Measurements from ENCODE around the gene AP2A2. TPM values are rescaled to one million over a fixed set of nuclear protein-coding genes. Genes with fewer than 3 reads are reported as not detected.
"Not testable (repeated sequence)": the region's sequence is repeated elsewhere in the genome, so short reads cannot be mapped to it uniquely, and the experiment has no call there.

The AP2A2 gene
- polyA plus RNA-seq, 1 donor from 2014 or later, result 7.1 TPM

DNA sequence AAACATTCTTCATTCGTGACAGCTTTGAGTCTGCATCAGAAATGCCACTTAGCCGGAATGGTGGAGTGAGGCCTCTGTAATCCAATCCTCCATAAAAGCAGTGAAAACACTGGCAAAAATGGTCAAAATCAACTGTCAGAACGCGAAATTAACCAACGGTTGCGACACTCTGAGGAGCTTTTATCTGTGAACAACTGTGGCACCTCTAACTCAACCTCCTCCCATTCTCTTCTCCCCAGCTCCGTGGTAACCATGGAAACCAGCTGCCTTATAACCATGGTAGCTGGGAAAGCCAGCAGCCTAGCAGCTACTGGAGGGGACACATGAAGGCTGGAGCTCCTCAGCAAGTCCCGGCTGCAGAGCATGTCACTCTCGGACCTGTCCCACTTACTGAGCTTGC lies 20.3 kb downstream of the AP2A2 start:
- peaks cover 2 to 4% (median 4%) of the 10 kb centered on the region in 3 donors for H3K9me3 Mint-ChIP-seq
- peaks cover 3 to 12% (median 11%) of the 10 kb centered on the region in 3 donors for H3K4me1 Mint-ChIP-seq
- H3K27ac Mint-ChIP-seq, result peak overlapping the region in 1 of 3 donors; percentile 40

DNA sequence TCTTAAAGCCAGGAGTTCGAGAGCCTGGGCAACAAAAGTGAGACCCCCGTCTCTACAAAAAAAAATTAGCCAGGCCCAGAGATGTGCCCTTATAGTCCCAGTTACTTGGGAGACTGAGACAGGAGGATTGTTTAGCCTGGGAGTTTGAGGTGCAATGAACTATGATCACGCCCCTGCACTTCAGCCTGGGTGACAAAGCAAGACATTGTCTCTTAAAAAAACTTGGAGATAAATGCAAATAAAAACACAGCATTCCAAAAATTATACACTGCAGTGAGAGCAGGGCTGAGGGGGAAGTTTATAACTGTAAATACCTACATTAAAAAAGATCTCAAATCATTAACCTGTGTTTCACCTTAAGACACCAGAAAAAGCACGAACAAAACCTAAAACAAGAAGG lies 22.1 kb downstream of the AP2A2 start:
- peaks cover 2 to 4% (median 4%) of the 10 kb centered on the region in 3 donors for H3K9me3 Mint-ChIP-seq
- no peak overlapping the region for H3K27ac Mint-ChIP-seq
- H3K36me3 Mint-ChIP-seq, result peaks cover 9% of the 10 kb centered on the region
- H3K27me3 Mint-ChIP-seq, result no peaks in the 10 kb centered on the region
- H3K4me1 Mint-ChIP-seq, result peaks cover 7 to 12% (median 7%) of the 10 kb centered on the region in 3 donors
- H3K4me3 Mint-ChIP-seq, result peak overlapping the region in 1 of 4 donors; percentile 0

More for the DNA sequence above, 20.3 kb downstream of the AP2A2 start:
- Mint-ChIP-seq H3K36me3 (peaks cover 9% of the 10 kb centered on the region), H3K27me3 (no peaks in the 10 kb centered on the region), H3K4me3 (no peak overlapping the region)

DNA sequence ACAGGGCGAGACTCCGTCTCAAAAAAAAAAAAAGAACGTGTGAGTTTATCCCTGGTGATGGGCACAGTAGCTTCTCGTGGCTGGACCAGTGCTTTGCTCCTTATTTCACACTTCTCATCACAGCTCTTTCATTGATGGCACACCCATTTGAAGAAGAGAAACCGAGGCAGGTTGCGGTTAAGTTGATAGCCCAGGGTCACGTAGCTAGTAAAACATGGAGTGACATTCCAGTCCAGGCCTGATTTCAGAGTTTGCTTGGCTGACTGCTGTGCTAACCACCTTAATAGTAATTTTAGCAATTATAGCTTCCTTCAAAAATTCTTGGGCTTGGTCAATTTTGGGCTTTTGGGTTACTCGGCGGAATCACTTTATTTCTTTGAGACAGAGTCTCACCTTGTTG lies 25.8 kb downstream of the AP2A2 start:
- peaks cover 15 to 26% (median 20%) of the 10 kb centered on the region in 3 donors for H3K4me1 Mint-ChIP-seq
- peaks cover 9% of the 10 kb centered on the region for H3K36me3 Mint-ChIP-seq
- H3K27ac Mint-ChIP-seq, result no peak overlapping the region
- peaks cover 2 to 4% (median 4%) of the 10 kb centered on the region in 3 donors for H3K9me3 Mint-ChIP-seq
- no peak overlapping the region for H3K4me3 Mint-ChIP-seq
- H3K27me3 Mint-ChIP-seq, result no peaks in the 10 kb centered on the region

DNA sequence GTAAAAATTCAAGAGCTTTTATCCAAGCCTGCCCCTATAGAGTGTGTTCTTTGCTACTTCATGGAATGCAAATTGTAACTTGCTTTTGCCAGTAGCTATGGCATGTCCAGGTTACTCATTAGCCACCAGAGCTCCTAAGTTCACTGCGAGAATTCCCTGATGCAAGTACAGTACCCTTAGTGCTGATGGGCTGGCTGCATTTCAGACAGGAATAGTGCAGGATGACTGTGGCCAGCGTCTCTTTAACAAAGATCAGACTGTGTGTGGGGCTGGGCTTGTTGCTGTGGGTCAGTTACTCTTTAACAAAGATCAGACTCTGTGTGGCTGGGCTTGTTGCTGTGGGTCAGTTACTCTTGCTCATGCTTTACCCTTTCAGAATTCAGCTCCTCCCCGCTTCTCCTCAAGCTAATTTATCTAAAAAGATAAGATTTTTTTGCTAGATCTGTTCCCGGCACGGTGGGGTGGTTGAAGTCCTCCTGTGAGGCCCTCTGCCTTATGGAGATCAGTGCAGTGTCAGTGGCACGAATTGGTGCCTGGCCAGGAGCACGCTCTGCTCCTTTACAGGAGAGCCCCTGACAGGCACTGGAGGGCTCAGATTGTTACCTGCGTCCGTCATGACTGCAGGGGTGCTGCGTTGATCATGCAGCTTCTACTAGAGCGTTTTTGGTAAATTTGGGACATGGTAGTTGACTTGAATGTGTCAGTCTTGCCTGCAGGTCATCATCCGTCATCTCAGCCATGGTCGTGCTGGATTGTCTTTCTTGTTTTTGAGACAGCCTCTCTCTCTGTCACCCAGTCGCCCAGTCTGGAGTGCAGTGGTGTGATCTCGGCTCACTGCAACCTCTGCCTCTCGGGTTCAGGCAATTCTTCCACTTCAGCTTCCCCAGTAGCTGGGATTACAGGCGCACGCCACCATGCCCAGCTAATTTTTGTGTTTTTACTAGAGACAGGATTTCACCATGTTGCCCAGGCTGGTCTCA lies 27.0 kb downstream of the AP2A2 start:
- H3K27me3 Mint-ChIP-seq, result no peaks in the 10 kb centered on the region
- peaks cover 9% of the 10 kb centered on the region for H3K36me3 Mint-ChIP-seq
- no peak overlapping the region for H3K4me3 Mint-ChIP-seq
- H3K9me3 Mint-ChIP-seq, result peaks cover 2 to 4% (median 4%) of the 10 kb centered on the region in 3 donors
- H3K4me1 Mint-ChIP-seq, result peaks cover 15 to 27% (median 20%) of the 10 kb centered on the region in 3 donors
- H3K27ac Mint-ChIP-seq, result peak overlapping the region in 2 of 3 donors; percentile 46 to 68

DNA sequence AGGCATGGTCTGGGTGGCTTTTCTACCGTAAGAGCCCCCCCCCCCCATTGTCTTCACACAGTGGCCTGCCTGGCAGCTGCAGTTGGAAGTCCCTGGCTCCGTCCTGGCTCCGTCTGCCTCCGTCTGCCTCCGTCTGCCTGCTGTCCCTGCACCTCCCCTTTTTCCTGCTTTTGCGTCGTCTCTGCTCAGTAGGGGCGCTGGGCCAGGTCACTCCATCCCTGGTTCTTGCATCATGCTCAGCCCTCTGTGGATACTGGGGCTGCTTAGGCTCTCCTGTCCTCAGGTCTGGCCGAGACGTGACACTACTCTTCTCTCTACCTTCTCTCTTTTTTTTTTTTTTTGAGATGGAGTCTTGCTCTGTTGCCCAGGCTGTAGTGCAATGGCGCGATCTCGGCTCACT lies 27.8 kb downstream of the AP2A2 start:
- peaks cover 15 to 31% (median 20%) of the 10 kb centered on the region in 3 donors for H3K4me1 Mint-ChIP-seq
- H3K27me3 Mint-ChIP-seq, result no peaks in the 10 kb centered on the region
- no peak overlapping the region for H3K27ac Mint-ChIP-seq
- H3K36me3 Mint-ChIP-seq, result peaks cover 9% of the 10 kb centered on the region
- H3K4me3 Mint-ChIP-seq, result no peak overlapping the region
- peaks cover 2 to 4% (median 4%) of the 10 kb centered on the region in 3 donors for H3K9me3 Mint-ChIP-seq

DNA sequence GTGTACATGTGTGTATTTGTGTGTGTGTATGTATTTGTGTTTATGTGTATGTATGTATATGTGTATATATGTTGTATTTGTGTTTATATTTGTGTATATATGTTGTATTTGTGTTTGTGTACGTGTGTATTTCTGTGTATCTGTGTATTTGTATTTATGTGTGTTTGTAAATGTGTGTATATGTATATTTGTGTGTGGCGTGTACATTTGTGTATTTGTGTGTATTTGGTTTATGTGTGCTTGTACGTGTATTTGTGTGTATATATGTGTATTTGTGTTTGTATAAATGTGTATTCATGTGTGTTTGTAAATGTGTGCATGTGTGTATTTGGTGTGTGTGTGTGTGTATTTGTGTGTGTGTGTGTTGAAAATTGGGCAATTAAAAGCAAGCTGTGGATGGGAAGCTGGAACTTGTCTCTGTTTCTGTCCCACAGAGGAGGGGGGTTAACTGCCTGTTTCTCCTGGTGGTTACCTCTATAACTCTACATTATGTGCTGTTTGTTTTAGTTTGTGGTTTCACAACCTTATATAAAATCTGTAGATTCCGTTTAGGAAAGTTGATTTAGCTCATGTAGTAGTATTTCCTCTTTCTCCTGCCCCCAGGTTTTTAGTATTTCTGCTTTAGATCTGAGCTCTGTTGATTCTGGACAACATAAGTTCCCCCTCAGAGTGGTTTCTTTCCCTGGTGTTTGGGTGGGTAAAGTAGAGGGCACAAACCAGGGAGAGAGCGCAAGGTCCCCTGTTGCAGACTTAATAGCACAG lies 28.9 kb downstream of the AP2A2 start:
- peak overlapping the region in 2 of 4 donors; percentile 0 to 48 for H3K4me3 Mint-ChIP-seq

DNA sequence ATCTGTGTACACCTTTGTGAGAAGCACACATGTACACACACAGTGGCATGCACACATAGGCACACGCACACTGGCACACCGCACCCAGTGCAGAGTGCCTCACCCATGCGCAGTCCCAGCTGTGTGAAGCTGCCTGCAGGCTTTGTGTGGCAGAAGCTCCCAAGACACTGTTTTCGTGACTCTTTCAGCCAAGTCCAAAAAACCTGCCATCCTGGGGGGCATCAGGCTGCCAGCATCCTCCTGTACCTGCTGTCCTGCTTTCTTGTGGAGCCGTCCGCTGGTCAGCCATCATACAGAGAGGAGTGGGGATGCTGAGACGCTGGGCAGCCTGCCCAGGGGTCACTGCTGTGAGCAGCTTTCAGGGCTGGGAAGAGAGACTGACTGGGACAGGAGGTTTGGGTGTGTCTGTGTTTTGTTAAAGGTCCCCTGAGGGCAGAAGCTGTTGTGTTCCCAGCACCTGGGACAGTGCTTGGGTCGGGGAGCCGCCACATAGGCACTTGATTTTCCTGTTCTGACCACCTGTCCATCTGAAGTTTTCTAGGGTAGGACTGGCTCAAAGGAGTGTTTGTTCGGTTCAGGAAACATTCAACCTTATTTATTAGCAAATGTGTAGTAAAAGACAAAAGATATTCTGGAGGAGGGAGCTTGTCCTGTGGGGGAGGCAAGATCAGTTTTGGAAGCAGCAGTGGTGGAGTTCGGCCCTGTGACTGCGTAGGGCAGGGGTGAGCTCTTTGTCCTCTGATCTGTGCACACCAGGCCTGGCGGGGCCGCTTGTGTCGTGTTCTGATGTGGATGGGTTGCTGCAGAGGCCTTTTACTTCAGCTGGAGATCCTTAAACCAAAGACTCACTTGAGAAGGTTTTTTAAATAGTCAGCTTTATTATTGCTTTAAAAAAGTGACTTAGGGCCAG lies 29.7 kb downstream of the AP2A2 start:
- Mint-ChIP-seq H3K27me3 (no peaks in the 10 kb centered on the region), H3K4me3 (peak overlapping the region in 1 of 4 donors; percentile 15), H3K4me1 (peaks cover 15 to 31% (median 20%) of the 10 kb centered on the region in 3 donors)

More for the DNA sequence above, 28.9 kb downstream of the AP2A2 start:
- peaks cover 3% of the 10 kb centered on the region for H3K36me3 Mint-ChIP-seq
- H3K4me1 Mint-ChIP-seq, result peaks cover 15 to 31% (median 20%) of the 10 kb centered on the region in 3 donors
- no peaks in the 10 kb centered on the region for H3K27me3 Mint-ChIP-seq
- peaks cover 2 to 4% (median 4%) of the 10 kb centered on the region in 3 donors for H3K9me3 Mint-ChIP-seq
- peak overlapping the region in 1 of 3 donors; percentile 92 for H3K27ac Mint-ChIP-seq

DNA sequence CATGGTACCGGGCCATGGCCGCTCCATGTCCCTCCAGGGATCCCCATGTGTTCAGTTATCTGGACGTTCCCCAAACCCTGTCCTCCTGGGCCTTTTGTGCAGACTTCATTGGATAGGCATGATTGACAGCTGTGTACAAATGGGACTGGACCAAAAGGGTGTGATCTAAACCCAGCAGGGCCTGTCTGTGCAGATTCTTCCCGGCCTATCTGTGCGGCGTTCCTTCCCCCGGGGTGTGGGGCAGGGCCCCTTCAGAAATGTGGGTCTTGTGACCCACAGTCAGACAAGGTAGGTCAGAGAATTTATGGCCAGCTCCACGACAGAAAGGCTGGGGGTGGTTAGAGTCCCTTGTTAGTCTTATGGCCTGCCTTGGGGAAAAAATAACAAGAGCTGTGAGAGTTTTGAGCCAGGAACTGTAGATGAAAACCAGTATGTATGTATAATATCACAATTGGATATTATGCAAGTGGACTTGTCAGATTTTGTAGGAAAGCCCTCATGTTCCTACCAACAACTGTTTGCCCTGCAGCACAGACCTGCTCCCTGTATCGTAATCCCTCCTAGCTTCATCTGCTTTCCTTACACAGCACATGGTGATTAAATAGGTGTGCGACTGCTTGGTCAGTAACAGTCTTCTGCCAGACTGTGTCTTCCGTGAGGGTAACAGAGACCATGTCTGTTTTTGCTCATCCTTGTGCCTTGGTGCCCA lies 31.7 kb downstream of the AP2A2 start:
- Mint-ChIP-seq H3K9me3 (no peaks in the 10 kb centered on the region), H3K36me3 (no peaks in the 10 kb centered on the region), H3K4me1 (peaks cover 14 to 27% (median 20%) of the 10 kb centered on the region in 3 donors)

More for the DNA sequence above, 29.7 kb downstream of the AP2A2 start:
- H3K36me3 Mint-ChIP-seq, result no peaks in the 10 kb centered on the region
- peak overlapping the region in 2 of 3 donors; percentile 31 to 73 for H3K27ac Mint-ChIP-seq
- H3K9me3 Mint-ChIP-seq, result no peaks in the 10 kb centered on the region

DNA sequence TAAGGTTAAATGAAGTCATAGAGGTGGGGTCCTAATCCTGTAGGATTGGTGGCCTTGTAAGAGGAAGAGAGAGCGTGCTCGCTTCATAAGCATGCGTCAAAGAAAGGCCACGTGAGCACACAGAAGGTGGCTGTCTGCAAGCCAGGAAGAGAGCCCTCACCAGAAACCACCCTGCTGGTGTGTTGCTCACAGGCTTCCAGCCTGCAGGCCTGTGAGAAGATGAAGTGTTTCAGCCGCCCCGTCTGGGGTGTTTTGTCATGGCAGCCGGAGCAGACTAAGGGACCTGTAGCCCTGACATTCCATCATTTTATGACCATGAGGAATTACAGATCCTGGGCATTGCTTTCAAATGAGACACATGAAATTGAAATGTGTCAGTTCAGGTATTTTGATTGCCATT lies 32.4 kb downstream of the AP2A2 start:
- H3K36me3 Mint-ChIP-seq, result peaks cover 2% of the 10 kb centered on the region
- no peak overlapping the region for H3K27ac Mint-ChIP-seq
- no peak overlapping the region for H3K4me3 Mint-ChIP-seq
- peaks cover 14 to 21% (median 16%) of the 10 kb centered on the region in 3 donors for H3K4me1 Mint-ChIP-seq
- H3K27me3 Mint-ChIP-seq, result no peaks in the 10 kb centered on the region
- H3K9me3 Mint-ChIP-seq, result no peaks in the 10 kb centered on the region

More for the DNA sequence above, 31.7 kb downstream of the AP2A2 start:
- Mint-ChIP-seq H3K27ac (no peak overlapping the region), H3K4me3 (no peak overlapping the region), H3K27me3 (no peaks in the 10 kb centered on the region)

DNA sequence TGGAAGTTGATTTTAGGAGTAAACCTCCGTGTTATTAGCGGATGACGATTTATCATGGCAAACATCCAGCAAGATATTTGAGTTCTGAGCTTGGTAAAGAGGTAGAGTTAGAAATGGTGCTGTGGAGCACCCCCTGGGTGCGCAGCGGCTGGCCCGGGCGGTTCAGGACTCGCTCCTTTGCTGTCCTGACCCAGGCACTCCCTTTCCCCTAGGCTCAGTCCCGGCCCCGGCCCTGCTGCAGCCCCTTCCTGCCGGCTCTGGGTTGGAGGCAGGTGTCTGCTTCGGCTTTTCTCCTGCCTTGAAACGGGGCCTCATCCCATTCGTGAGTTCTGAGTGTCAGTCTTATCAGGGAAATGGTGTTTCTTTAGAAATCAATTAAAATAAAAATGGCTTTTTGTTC lies 33.4 kb downstream of the AP2A2 start:
- Mint-ChIP-seq H3K9me3 (no peaks in the 10 kb centered on the region), H3K4me1 (peaks cover 14 to 21% (median 15%) of the 10 kb centered on the region in 3 donors), H3K36me3 (peaks cover 2% of the 10 kb centered on the region), H3K27me3 (no peaks in the 10 kb centered on the region), H3K27ac (no peak overlapping the region), H3K4me3 (no peak overlapping the region)

DNA sequence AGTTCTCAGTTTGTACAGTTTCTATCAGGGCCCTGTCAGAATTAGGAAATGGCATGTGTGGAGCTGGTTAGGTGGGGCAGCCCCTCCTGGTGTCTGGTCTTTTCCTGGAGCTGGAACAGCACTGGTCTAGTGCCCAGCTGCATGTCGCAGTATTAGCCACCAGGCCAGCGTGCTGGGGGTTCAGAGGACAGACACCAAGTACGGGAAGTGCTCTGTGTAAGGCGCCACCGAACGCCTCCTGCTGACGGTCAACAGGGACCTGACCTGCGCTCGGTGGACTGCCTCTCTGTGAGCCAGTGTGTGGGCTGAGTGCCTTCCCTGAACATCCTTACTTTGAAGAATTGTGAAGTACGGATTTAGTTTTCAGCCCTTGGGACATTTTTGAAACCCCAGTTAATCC lies 33.9 kb downstream of the AP2A2 start:
- no peak overlapping the region for H3K4me3 Mint-ChIP-seq
- H3K4me1 Mint-ChIP-seq, result peaks cover 10 to 17% (median 10%) of the 10 kb centered on the region in 3 donors
- peaks cover 2% of the 10 kb centered on the region for H3K36me3 Mint-ChIP-seq
- H3K9me3 Mint-ChIP-seq, result no peaks in the 10 kb centered on the region
- H3K27ac Mint-ChIP-seq, result no peak overlapping the region
- no peaks in the 10 kb centered on the region for H3K27me3 Mint-ChIP-seq

DNA sequence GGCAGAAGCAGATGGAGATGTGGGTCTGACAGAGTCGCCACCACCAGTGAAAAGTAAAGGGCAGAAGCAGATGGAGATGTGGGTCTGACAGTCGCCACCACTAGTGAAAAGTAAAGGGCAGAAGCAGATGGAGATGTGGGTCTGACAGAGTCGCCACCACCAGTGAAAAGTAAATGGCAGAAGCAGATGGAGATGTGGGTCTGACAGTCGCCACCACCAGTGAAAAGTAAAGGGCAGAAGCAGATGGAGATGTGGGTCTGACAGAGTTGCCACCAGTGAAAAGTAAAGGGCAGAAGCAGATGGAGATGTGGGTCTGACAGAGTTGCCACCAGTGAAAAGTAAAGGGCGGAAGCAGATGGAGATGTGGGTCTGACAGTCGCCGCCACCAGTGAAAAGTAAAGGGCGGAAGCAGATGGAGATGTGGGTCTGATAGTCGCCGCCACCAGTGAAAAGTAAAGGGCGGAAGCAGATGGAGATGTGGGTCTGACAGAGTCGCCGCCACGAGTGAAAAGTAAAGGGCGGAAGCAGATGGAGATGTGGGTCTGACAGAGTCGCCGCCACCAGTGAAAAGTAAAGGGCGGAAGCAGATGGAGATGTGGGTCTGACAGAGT lies 35.7 kb downstream of the AP2A2 start:
- H3K27me3 Mint-ChIP-seq, H3K4me3 Mint-ChIP-seq, H3K4me1 Mint-ChIP-seq, H3K27ac Mint-ChIP-seq, H3K9me3 Mint-ChIP-seq, H3K36me3 Mint-ChIP-seq: not testable (repeated sequence)

DNA sequence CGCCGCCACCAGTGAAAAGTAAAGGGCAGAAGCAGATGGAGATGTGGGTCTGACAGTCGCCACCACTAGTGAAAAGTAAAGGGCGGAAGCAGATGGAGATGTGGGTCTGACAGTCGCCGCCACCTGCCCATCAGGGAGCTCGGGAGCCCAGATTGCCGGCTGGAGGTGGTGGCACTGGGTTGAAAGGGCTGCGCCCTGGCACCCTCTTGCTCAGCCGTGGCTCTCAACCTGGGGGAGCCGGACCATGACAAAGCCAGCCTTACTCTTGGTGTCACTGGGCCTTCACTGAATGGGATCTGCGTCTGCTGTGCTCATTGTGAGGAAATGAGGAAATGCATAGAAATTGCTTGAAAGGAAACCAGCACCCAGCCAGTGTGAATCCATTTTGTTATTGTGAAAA lies 36.3 kb downstream of the AP2A2 start:
- Mint-ChIP-seq H3K27me3 (no peaks in the 10 kb centered on the region), H3K36me3 (peaks cover 5% of the 10 kb centered on the region), H3K9me3 (no peaks in the 10 kb centered on the region), H3K27ac (no peak overlapping the region), H3K4me3 (peak overlapping the region in 1 of 4 donors; percentile 41), H3K4me1 (peaks cover 0 to 5% (median 0%) of the 10 kb centered on the region in 3 donors)

Data from IgD-negative memory B cell (primary cell).